GM20431 (cell line): ENCODE measurements around the gene GNAQ.

ENCODE experiments used
- in situ Hi-C: fragments of 300-500 bp; cut with MseI, MboI; formaldehyde crosslinking; loops from one replicate; pipeline ENCODE4 v1.15.0; 2020; ENCODE audit warnings: low sequenced_read_pairs; ENCODE audit not compliant: unreplicated experiment

The GNAQ gene

GRCh38 chr9:77980622-77981021 lies 51.0 kb downstream of the GNAQ start:
- in situ Hi-C loops = no loop called here

GRCh38 chr9:77978086-77978781 lies 53.4 kb downstream of the GNAQ start:
- in situ Hi-C loops = no loop called here

- in situ Hi-C loops = no loop called here
Measured at GRCh38 chr9:77977210-77977611, 54.4 kb downstream of the GNAQ start.

- in situ Hi-C loops = no loop called here
Measured at GRCh38 chr9:77975806-77976205, 55.8 kb downstream of the GNAQ start.

DNA sequence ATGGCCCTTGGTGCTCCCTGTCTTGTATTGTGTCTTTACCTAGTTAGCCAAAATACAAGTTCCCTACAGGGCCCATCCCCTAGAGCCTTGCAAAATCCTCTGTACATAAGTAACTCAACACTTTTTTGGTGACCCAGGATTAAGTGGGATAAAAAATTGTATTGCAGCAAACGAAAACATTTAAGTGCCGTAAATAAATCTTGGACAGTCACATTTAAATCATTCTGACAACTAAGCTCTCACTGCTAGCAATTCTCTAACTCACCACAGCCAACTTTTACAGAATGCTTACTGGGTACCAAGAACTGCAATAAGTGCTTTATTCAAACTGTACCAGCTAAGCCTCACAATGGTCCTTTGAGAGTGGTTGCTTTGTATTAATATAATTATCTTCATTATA lies 56.6 kb downstream of the GNAQ start:
- in situ Hi-C loops = no loop called here

DNA sequence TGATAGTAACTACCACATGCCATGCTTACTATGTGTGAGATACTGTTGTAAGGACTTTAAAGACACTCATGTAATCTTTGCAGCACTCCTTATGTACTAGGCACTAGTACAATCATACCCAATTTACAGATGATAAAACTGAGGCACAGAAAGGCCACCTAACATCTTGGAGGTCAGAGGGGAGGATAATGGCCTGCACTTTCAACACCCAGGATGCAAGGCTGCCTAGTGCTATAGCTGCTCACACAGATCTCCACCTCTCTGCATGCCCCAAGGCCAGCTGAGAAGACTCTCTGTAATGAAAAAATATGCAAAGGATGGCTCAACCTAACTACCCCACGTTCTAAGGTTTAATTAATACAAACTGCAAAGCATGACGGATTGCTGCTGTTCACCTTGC lies 57.2 kb downstream of the GNAQ start:
- in situ Hi-C loops = no loop called here

GRCh38 chr9:77969083-77969482 lies 62.5 kb downstream of the GNAQ start:
- in situ Hi-C loops = no loop called here

DNA sequence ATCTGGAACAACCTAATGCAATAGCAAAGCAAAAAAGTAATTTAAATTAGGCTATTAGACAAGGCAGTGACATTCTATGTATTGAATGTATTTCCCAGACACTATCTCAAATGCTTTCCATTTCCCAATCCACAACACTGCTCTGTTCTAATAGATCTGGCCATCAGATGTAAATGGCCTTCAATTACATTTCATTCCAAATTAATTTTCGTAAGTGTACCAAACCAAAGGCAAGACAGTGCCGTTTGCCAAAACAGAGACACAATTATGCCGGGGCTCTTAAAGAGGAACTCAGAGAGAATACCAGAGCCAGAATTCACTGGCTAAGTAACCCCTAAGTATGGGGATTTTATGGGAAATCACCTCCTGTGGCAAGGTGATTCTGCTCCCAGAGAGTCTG lies 63.1 kb downstream of the GNAQ start:
- in situ Hi-C loops = no loop called here

- in situ Hi-C loops = no loop called here
Measured at GRCh38 chr9:77966718-77967117, 64.9 kb downstream of the GNAQ start.

GRCh38 chr9:77965445-77966123 lies 66.0 kb downstream of the GNAQ start:
- in situ Hi-C loops = no loop called here

- in situ Hi-C loops = no loop called here
Measured at GRCh38 chr9:77964258-77964657, 67.4 kb downstream of the GNAQ start.

DNA sequence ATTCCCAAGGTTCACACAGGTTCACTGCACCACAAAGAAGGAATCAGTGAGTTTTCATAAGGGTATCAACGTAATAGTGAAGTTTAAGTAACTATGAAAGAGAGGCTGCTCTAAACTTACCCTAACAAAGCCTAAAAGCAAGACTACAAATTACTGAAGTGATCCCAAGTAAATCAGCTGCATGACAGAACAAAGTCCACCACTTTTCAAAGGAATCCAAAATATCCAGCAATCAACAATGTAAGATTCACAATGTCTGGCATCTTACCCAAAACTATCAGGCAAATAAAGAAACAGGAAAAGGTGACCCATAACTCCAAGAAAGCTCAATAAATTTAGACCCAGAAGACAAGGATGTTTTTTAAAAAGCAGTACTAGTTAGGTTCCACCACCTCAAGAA lies 70.1 kb downstream of the GNAQ start:
- in situ Hi-C loops = no loop called here

DNA sequence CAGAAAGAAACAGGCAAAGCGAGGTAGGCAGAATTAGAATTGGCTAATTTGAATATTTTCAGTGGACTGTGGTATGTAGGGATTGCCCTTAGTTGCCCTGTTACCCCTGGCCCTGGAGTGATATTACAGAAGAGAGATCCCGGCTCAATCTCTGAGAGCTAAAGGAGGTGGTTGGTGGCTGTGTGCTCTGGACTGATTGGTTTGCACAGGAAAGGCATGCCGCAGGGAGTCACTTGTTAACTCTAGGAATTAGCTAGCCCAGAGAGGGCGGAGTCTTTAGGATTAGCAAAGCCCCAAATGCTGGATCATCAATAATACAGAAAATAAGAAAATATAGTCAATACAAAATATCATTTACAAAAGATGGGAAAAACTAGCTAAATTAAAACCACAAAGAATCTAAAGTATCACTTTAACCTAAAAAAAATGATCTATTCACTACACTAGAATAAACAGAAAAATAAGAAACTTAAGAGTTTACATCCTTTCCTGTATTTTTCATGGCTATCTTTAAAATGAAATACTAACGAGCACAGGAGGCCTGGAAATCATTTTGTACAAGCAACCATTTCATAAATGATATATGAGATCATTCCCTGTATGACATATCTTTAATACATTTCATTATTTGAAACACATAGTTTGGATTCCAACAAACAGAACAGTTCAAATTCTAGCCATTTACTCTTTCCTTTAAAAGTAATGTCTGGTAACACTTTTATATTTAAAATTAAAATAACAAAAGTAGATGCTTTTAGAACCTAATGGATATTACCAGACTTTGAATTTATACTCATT lies 71.1 kb downstream of the GNAQ start:
- in situ Hi-C loops = no loop called here

DNA sequence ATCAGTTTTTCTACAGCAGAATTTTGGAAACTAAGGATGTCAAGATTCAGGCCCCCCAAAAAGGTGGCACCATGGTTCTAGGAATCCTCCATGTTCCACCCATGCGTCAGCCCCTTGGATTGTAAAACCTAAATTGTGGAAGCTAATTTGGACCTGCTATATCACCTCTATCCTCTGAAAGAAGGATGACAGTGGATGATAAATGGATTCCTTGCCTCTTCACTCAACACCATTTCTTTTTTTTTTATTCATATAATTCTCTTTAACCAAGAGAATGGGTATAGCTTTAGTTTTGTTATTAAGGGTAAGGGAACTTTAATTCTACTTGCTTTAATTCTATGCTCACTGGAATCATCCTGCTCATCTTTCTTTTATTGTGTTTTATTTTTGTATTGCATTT lies 71.8 kb downstream of the GNAQ start:
- in situ Hi-C loops = no loop called here

GRCh38 chr9:77957652-77958051 lies 74.0 kb downstream of the GNAQ start:
- in situ Hi-C loops = no loop called here

GRCh38 chr9:77956555-77956954 lies 75.1 kb downstream of the GNAQ start:
- in situ Hi-C loops = no loop called here

DNA sequence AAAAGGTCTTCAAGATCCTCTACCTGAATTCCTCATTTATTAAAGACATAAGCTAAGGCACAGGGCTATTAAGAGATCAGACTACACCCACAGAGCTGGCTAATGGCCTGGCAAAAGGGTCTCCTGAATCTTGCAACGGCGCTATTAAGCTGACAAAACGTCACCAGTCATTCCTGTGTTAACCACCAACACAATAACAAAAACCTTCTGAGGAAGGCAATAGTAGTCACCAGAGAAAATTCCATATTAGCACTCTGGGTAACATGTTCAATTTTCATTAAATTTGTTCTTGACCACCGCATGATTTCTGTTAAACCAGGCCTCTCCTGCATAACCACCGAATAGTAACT lies 77.0 kb downstream of the GNAQ start:
- in situ Hi-C loops = no loop called here

DNA sequence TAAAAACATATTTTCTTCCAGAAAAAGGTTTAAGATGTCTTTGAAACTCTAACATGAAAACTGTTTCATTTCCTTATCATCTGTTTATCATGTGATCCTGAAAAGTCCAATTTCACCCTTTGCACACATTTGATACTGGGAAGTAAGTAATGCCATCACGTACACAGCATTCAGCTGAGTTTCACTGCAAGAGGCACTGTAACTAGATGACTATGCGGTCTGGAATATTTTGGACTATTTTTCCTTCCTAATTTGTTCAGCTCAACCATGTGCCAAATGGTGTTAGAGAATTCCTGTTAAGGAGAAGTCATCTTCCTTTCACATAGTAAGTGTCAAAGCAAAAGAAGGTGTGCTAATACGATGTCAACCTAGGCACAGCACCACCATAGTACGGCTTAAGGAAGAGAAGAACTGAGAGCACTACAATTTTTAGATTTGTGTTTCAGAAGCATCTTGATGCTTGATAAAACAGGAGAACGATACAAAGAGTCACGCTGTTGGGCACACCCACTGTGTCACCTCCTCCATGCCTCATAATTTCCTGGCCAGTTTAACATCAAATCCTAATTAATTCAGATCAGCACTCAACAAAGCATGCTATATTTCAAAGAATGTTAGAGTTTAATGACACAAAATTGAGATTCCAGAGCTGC lies 77.5 kb downstream of the GNAQ start:
- in situ Hi-C loops = no loop called here

GRCh38 chr9:77953590-77953989 lies 78.0 kb downstream of the GNAQ start:
- in situ Hi-C loops = no loop called here

DNA sequence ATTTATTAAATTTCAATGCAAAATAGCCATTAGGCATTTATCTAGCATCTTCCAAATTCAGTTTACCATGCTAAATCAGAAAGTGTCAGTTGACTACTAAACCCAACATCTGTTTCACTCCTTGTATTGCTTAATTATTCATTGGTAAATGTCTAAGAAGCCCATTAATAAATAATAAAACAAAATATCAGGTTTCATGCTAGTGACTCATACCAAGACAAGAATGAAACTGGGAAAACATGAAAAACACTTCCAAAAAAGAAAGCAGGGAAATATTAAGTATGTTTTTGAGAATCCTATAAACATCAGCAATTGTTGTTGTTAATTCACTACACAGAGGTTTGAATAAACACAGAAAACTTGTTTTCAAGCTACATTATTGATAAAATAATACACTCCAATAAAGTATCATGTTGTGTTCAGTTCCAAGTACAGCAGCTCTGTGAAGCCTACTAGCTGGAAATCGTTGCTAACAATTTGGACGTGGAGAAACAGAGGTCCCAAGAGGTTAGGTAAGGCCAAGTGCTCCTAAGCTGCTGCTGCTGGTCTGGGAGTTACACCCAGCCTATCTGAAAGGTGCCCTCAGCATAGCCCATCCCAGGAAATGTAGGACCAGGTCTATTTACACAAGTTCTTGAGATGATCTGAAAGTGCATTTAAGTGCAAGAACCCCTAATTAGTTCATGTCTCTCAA lies 78.8 kb downstream of the GNAQ start:
- in situ Hi-C loops = no loop called here
